Panc1 (cell line): ENCODE results near the gene RGMA. TPM values are rescaled to one million over a fixed set of nuclear protein-coding genes. Genes with fewer than 3 reads are reported as not detected.
A peak's percentile ranks its signal among the peaks of the same experiment; 100 is the strongest.

Source experiments
- ATAC-seq: fragments of 200-7000 bp; cut with Tn5 transposase; 2 replicates; pipeline ENCODE4 v1.9.1; 2020; ENCODE audit warnings: mild to moderate bottlenecking, moderate library complexity
- BruUV-seq: library from RNA; stranded (reverse); fragments of 400-500 nt; replicated peaks from 2 replicates; lab custom pipeline; 2021; lab: Mats Ljungman, UMichigan
- CTCF ChIA-PET: fragments of 300-600 bp; sonication (Branson Sonifier 250); formaldehyde crosslinking; loops from one replicate; lab custom pipeline; 2022; ENCODE audit warnings: antibody characterized with exemption; lab: Charles Lee
- POLR2A ChIA-PET: fragments of 300-600 bp; sonication (Branson Sonifier 250); formaldehyde crosslinking; loops from one replicate; lab custom pipeline; 2022; ENCODE audit warnings: antibody characterized with exemption; lab: Charles Lee
- DNase-seq: peaks from one replicate; pipeline ENCODE4 v3.0.0-alpha.2; 2010; ENCODE audit warnings: low read depth, low spot score
- H3K27ac ChIP-seq: 2 replicates; pipeline ENCODE4 v1.5.1; 2011; ENCODE audit warnings: mild to moderate bottlenecking, low read length, inconsistent platforms
- H3K27me3 ChIP-seq: fragments of 200-500 bp; sonication (Bioruptor generic); 2 replicates; pipeline ENCODE4 v1.6.0; 2014; ENCODE audit warnings: low read length, inconsistent platforms; ENCODE audit not compliant: control insufficient read depth, insufficient read depth
- H3K36me3 ChIP-seq: fragments of 200-500 bp; sonication (Bioruptor generic); 2 replicates; pipeline ENCODE4 v1.5.1; 2014; ENCODE audit warnings: inconsistent platforms, mild to moderate bottlenecking, low read length, moderate library complexity; ENCODE audit not compliant: control insufficient read depth, insufficient read depth
- H3K4me1 ChIP-seq: 2 replicates; pipeline ENCODE4 v1.5.1; 2011; ENCODE audit warnings: inconsistent platforms, mild to moderate bottlenecking, low read length, moderate library complexity; ENCODE audit not compliant: control insufficient read depth, insufficient read depth
- H3K4me3 ChIP-seq, 2 experiments: 2 replicates each; pipeline ENCODE4 v1.5.1; 2011 to 2012; ENCODE audit warnings: low read depth in 2 of 2, low read length in 2 of 2, mild to moderate bottlenecking in 2 of 2, inconsistent platforms in 1 of 2, moderate library complexity in 1 of 2
- H3K9me3 ChIP-seq: fragments of 200-500 bp; sonication (Bioruptor generic); 2 replicates; pipeline ENCODE4 v1.5.1; 2014; ENCODE audit warnings: low read depth, mild to moderate bottlenecking, inconsistent platforms, low read length, moderate library complexity; ENCODE audit not compliant: control insufficient read depth, insufficient read depth
- POLR2AphosphoS5 ChIP-seq: IDR thresholded peaks from 2 replicates; pipeline ENCODE4 v1.6.1; 2012; ENCODE audit warnings: mild to moderate bottlenecking, low read depth, low read length, moderate library complexity
- SIN3A ChIP-seq: IDR thresholded peaks from 2 replicates; pipeline ENCODE4 v1.6.1; 2012; ENCODE audit warnings: low read depth, mild to moderate bottlenecking, low read length, moderate library complexity, borderline replicate concordance; ENCODE audit not compliant: insufficient read depth
- TCF7L2 ChIP-seq: IDR thresholded peaks from 2 replicates; pipeline ENCODE4 v1.6.1; 2011; ENCODE audit warnings: mild to moderate bottlenecking, low read depth, low read length, inconsistent platforms
- in situ Hi-C: cut with HindIII; loops from 2 replicates; pipeline ENCODE4 v1.10.0; 2016; ENCODE audit warnings: low sequenced_read_pairs, low pct_unique_long_range_greater_than_20kb
- intact Hi-C: fragments of 100-400 bp; cut with micrococcal nuclease; formaldehyde crosslinking; loops from one replicate; pipeline ENCODE4 v1.10.0; 2022; ENCODE audit not compliant: unreplicated experiment
- total RNA-seq: library from RNA; stranded (reverse); gene quantifications from one replicate; pipeline ENCODE4 v1.2.1, GENCODE V29; 2021; ENCODE audit not compliant: unreplicated experiment
- TF ChIP-seq, protein P1 (sequence below), 2 experiments: IDR thresholded peaks; 2 replicates each; pipeline ENCODE4 v1.6.1; 2011 to 2012; ENCODE audit warnings: low read depth in 2 of 2, control low read depth in 1 of 2, low read length in 1 of 2, mild to moderate bottlenecking in 1 of 2, moderate library complexity in 1 of 2; ENCODE audit not compliant: insufficient read depth in 1 of 2
- TF ChIP-seq, protein P2 (sequence below): fragments of 450-650 bp; IDR thresholded peaks from 2 replicates; pipeline ENCODE4 v1.5.1; 2017; ENCODE audit warnings: mild to moderate bottlenecking

RGMA gene
- total RNA-seq, 1 experiment from 2014 or later = 0.62 TPM

DNA sequence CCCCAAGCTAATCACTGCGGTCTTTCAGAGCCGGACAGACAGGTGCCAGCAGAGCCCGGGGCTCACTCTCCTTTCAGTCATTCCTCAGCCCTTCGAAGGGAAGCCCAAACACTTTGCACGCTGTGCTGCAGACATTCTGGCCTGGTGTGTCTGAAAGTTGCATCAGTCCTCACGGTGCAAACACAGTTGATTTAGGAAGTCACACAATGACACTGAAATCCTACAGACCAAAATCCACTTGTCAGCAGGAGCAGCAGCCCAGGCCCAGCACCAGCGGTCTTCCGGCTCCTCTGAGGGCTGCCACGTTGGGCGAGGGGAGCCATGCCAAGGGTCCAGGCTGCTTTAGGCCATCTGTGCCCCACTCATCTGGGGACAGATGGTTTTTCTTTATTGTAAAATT lies 61.6 kb downstream of the RGMA start:
- Histone ChIP-seq H3K4me1 (peaks cover 44% of the 10 kb centered on the region), H3K9me3 (no peaks in the 10 kb centered on the region), H3K27me3 (no peaks in the 10 kb centered on the region), H3K4me3 (no peak overlapping the region), H3K27ac (peak overlapping the region; percentile 35; the same call in 1 of the 2 replicates), H3K36me3 (peaks cover 37% of the 10 kb centered on the region)
- in situ Hi-C loops = no loop called here
- no peak for ATAC-seq
- TF ChIP-seq, protein P1, sequence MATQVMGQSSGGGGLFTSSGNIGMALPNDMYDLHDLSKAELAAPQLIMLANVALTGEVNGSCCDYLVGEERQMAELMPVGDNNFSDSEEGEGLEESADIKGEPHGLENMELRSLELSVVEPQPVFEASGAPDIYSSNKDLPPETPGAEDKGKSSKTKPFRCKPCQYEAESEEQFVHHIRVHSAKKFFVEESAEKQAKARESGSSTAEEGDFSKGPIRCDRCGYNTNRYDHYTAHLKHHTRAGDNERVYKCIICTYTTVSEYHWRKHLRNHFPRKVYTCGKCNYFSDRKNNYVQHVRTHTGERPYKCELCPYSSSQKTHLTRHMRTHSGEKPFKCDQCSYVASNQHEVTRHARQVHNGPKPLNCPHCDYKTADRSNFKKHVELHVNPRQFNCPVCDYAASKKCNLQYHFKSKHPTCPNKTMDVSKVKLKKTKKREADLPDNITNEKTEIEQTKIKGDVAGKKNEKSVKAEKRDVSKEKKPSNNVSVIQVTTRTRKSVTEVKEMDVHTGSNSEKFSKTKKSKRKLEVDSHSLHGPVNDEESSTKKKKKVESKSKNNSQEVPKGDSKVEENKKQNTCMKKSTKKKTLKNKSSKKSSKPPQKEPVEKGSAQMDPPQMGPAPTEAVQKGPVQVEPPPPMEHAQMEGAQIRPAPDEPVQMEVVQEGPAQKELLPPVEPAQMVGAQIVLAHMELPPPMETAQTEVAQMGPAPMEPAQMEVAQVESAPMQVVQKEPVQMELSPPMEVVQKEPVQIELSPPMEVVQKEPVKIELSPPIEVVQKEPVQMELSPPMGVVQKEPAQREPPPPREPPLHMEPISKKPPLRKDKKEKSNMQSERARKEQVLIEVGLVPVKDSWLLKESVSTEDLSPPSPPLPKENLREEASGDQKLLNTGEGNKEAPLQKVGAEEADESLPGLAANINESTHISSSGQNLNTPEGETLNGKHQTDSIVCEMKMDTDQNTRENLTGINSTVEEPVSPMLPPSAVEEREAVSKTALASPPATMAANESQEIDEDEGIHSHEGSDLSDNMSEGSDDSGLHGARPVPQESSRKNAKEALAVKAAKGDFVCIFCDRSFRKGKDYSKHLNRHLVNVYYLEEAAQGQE (IDR thresholded peaks at IDR 0.05; ENCODE audit: insufficient read depth in 1 of 2, low read depth in 2 of 2, low read length in 1 of 2) = no peak
- 0 out of 2 replicates have a peak, but pooled peaks have one; percentile 3 for TF ChIP-seq POLR2AphosphoS5
- POLR2A ChIA-PET = interaction anchor here (0.6 kb wide), 1 partner anchor 447 kb away, joined by 3 read pairs; no protein-coding TSS in a partner anchor
- DNase-seq = no peak
- intact Hi-C loops = no loop called here
- CTCF ChIA-PET = interaction anchor here (0.7 to 3.5 kb wide), 2 partner anchors 1092 to 1253 kb away, joined by 4 to 53 read pairs; no protein-coding TSS in a partner anchor
- no TSS peak for BruUV-seq

DNA sequence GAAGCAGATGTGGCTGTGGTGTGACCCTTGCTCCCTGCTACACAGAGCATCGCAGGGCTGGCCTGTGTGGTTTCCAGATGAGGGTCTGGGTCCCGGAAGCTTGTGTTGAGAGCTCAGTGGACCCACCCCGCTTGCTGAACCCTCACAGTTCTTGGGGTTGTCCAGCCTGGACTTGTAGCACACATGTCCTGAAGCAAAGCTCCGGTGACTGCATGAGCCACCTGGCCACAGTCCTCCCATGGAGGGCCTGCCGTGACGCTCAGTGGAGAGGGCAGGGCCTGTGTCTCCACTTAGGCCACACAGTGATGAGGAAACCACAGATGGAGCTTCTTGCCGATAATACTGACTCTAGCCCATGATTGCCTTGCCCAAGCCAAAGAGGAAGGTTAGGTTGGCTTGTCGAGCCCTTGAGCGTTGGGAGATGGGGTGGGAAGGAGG lies 62.6 kb downstream of the RGMA start:
- Histone ChIP-seq H3K27ac (0 out of 2 replicates have a peak overlapping the region, but pooled peaks have one; percentile 2), H3K9me3 (no peaks in the 10 kb centered on the region), H3K36me3 (peaks cover 43% of the 10 kb centered on the region), H3K4me1 (peaks cover 44% of the 10 kb centered on the region), H3K4me3 (no peak overlapping the region), H3K27me3 (no peaks in the 10 kb centered on the region)
- no peak for DNase-seq
- intact Hi-C loops = no loop called here
- in situ Hi-C loops = no loop called here
- ChIA-PET CTCF (no interaction called here), POLR2A (no interaction called here)
- ATAC-seq = no peak
- no TSS peak for BruUV-seq
- TF ChIP-seq, protein P1 (IDR thresholded peaks at IDR 0.05; ENCODE audit: insufficient read depth in 1 of 2, low read depth in 2 of 2, low read length in 1 of 2) = no peak
- TF ChIP-seq, protein P2, sequence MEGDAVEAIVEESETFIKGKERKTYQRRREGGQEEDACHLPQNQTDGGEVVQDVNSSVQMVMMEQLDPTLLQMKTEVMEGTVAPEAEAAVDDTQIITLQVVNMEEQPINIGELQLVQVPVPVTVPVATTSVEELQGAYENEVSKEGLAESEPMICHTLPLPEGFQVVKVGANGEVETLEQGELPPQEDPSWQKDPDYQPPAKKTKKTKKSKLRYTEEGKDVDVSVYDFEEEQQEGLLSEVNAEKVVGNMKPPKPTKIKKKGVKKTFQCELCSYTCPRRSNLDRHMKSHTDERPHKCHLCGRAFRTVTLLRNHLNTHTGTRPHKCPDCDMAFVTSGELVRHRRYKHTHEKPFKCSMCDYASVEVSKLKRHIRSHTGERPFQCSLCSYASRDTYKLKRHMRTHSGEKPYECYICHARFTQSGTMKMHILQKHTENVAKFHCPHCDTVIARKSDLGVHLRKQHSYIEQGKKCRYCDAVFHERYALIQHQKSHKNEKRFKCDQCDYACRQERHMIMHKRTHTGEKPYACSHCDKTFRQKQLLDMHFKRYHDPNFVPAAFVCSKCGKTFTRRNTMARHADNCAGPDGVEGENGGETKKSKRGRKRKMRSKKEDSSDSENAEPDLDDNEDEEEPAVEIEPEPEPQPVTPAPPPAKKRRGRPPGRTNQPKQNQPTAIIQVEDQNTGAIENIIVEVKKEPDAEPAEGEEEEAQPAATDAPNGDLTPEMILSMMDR = no peak
- TF ChIP-seq TCF7L2 = no peak
- no peak for TF ChIP-seq SIN3A
- TF ChIP-seq POLR2AphosphoS5 = no peak
